Right lobe of liver (tissue), 4 donors: ENCODE results near the gene HORMAD2.

Source experiments
- POLR2A ChIP-seq: fragments of 450-650 bp; IDR thresholded peaks from one replicate; pipeline ENCODE4 v1.6.1; 2017; ENCODE audit warnings: antibody characterized with exemption, mild to moderate bottlenecking
- TF ChIP-seq, protein P1 (sequence below), 4 donors: fragments of 200-600 bp in 3 of 4; fragments of 450-650 bp in 1 of 4; IDR thresholded peaks; one replicate each; pipeline versions ENCODE4 v1.5.1 to v1.8.0; 2016 to 2022; ENCODE audit warnings: antibody characterized with exemption in 4 of 4, mild to moderate bottlenecking in 2 of 4
- donor health status: DM: no; HTN: no; CAD: no.
- donor health status: DM: no; HTN: no; CAD: no.
- donor health status: DM: no; HTN: yes; CAD: no.

DNA sequence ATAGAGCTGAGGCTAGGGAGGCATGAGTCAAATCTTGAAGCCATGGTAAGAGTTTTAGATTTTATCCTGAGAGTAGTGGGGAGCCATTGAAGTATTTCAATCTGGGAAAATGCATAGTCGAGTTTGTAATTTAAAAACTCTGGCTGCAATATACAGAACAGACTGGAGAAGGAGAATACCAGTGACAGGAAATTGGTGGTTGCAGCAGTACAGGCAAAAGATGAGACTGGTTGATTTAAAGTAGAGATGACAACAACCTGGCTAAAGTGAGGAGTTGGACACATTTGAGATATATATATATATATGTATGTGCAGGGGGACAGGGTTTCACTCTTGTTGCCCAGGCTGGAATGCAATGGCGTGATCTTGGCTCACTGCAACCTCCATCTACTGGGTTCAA, 6.2 kb downstream of the HORMAD2 start:
- TF ChIP-seq, protein P1, sequence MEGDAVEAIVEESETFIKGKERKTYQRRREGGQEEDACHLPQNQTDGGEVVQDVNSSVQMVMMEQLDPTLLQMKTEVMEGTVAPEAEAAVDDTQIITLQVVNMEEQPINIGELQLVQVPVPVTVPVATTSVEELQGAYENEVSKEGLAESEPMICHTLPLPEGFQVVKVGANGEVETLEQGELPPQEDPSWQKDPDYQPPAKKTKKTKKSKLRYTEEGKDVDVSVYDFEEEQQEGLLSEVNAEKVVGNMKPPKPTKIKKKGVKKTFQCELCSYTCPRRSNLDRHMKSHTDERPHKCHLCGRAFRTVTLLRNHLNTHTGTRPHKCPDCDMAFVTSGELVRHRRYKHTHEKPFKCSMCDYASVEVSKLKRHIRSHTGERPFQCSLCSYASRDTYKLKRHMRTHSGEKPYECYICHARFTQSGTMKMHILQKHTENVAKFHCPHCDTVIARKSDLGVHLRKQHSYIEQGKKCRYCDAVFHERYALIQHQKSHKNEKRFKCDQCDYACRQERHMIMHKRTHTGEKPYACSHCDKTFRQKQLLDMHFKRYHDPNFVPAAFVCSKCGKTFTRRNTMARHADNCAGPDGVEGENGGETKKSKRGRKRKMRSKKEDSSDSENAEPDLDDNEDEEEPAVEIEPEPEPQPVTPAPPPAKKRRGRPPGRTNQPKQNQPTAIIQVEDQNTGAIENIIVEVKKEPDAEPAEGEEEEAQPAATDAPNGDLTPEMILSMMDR (IDR thresholded peaks at IDR 0.05) = no peak
- no peak for TF ChIP-seq POLR2A
